GM21447 (cell line): ENCODE measurements around the gene TANGO2.

Experiments used
- ATAC-seq: cut with Tn5 transposase; IDR thresholded peaks from one replicate; pipeline ENCODE4 v1.9.1; 2021; ENCODE audit not compliant: unreplicated experiment

Gene TANGO2

DNA sequence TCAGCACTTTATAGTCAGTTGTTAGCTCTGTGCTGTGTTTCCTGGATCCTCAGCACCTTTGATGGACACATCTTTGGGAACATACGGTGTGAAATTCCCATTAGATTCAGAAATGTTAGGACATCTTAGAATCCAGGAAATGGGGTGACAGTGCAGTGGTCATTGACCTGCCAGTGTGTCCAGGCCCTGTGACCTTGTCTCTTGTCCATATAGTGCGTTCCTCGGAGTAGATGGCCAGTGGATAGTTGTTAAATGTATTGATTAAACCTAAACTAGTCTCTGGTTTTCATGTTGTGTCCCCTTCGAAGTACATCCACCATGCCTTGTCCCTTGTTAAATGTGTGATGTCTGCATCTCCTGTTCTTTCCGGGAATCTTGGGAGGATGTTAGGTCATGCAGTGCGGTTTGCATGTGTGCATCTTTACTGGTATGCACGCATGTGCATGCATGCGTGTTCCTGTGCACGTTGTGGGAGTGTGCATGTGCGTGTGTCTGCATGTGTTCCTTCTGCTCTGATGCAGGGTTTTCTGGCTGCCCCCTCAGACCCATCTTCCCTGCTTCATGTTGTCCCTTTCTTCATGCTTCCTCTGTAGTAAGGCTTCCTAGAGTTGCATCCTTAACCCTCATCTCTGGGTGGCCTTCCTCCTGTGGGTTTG, 63.1 kb downstream of the TANGO2 start:
- no peak for ATAC-seq

DNA sequence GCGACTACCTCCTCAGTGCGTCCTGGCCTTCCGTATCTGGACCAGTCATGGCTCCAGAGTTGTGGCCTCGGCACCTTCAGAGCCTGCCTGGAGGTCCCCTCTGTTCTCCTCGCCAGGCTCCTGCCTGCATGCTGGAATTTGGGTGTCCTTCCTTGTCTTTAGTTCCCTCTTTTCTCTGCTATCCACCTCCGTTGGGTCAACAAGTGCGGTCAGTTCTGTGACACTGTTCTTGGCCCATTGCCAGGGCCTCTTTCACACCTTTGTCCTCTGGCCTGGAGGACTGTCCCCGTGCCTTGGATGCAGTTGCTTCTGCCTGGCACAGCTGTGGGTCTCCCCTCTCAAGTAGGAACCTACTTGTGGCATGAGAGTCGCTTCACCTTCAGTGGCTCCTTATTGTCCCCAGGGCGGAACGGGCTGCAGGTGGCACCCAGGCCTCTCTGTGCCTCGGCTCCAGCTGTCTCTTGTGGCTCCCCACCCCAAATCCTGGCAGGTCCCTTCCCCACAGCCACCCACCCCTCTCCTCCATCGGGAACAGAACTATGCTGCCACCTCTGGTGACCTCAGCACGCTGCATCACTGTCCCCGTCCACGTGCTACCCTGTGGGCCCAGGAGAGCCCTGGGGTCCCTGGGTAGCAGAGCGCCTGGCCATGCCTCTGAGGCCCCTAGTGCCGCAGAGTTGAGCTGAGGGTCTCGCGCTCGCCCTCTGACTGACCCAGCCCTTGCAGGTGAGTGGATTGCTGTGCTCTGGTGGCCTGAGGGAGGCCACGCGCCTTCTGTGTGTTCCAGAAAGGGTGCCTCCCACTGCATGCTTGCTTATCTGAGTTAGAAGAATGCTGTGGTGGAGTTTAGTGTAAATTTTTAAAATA, 63.9 kb downstream of the TANGO2 start:
- ATAC-seq: no peak

DNA sequence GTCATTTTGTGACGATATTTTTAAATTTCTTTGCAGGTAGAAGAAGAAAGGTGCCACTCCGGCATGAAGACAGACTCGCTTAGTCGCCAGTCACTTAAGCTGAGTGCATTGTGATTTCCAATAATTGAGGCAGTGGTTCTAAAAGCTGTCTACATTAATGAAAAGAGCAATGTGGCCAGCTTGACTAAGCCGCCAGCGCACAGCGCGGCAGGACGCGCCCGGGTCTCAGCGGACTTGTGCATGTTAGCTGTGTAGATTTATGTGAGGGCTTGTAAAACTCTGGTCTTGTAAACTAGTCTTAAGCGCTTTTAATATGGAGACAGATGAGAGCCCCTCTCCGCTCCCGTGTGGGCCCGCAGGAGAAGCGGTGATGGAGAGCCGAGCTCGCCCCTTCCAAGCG, 64.7 kb downstream of the TANGO2 start:
- ATAC-seq: no peak

DNA sequence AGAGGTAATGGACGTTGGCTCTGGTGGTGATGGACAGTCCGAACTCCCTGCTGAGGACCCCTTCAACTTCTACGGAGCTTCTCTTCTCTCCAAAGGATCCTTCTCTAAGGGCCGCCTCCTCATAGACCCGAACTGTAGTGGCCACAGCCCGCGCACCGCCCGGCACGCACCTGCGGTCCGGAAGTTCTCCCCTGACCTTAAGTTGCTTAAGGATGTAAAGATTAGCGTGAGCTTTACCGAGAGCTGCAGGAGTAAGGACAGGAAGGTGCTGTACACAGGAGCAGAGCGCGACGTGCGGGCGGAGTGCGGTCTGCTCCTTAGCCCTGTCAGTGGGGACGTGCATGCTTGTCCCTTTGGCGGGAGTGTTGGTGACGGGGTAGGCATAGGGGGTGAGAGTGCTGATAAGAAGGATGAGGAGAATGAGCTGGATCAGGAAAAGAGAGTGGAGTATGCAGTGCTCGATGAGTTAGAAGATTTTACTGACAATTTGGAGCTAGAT, 65.2 kb downstream of the TANGO2 start:
- no peak for ATAC-seq

DNA sequence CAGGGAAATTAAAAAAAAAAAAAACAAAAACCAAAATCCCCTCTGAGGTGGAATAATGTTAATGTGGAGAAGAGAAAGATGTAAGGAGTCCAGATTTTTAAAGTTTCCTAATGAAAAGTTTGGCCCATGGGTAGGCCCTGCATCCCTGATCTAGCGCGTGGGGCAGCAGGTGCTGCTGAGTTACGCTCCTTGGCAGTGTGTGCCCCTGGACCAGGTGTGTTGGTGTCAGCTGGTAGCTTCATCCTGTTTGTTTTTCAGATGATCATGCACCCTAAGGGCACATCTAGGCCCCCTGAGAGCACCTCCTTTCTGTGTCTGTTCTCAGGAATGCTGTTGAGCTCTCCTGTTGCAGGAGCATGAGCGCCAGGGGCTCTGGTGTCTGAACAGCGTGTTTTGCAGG, 65.9 kb downstream of the TANGO2 start:
- ATAC-seq: no peak

DNA sequence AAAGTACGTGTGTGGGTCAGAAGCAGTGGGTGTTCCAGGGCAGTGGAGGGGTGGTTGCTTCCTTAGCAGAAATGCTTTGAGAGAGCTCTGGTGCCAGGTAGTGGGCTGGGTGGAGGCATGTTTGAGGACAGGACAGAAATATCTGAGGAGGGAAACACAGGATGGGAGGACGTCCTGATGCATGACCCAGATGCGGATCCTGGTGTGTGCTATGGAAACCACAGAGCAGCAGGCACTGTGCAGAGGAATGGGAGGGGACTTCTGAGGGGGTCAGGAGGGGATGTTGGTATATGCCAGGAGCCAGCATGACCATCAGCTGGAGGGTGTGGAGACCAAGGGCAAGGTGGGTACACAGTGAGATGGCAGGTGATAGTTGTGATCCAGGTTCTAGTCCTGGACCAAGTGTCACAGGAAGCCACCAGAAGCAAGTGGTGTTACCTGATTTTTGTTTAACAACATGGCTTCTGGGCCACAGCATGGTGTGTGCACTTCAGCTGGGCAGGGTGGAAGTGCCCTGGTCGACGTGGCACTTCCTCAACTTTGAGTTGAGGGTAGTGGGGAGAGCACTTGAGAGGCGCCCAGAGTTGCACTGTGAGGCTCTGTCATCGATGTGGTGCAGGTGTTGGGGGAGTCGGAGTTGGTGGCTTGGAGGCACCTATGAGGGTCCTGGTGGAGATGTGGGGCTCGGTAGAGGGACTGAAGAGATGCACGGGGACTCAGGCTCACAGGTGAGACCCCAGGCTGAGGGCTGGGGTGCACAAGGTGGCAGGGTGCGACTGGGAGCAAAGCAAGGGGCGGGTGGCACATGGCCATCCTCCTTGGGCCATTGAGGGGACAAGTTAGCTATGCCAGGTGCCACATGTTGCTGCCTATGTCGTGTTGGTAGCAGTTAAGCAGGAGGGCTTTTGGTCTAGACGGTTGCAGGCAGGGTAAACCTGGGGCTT, 66.7 kb downstream of the TANGO2 start:
- no peak for ATAC-seq

DNA sequence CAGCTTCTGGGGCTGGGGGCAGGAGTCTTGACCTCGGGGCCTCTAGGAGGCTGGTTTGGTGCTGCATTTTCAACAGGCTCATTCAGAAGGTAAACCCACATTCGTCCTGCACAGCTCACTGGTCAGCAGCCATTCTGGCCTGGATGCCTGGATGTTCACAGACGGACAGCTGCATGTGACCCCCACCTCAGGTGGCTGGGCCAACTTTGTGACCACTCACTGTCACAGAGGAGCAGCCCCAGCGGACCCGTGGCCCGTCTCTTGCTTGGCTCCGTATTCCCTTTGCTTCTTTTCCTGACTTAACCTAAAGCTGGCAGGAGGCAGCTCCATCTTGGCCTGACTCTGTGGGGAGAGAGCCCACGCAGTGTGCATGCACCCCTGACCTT, 67.3 kb downstream of the TANGO2 start:
- ATAC-seq: no peak

DNA sequence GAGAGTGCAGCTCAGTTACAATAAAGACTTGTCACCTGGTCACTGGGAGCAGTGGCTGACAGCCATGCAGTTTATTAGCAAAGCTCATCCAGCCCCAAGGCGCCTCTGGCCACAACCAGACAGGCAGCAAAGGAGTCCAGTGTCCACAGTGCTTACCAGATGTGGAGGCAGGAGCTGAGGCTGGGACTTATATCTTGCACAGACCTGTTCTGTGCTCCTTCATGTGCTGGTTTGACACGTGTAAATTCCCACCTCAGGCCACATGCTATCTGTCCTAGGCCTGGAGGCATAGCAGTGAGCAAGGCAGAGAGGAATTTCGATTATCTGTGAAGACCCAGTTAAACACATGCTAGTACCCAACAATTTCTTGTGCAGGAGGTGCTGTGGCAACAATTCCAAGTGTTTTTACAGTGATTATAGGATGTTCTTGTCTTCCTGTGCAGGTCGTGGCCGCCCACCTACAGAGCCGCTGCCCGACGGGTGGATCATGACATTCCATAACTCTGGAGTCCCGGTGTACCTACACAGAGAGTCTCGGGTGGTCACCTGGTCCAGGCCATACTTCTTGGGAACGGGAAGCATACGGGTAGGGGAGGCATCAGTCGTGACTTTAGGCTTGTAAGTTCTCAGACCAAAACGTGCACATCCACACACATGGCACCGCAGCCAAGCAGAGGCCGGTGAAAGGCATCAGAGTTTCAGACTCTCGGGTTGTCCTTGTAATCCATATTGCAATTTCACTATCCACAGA, 68.5 kb downstream of the TANGO2 start:
- no peak for ATAC-seq

DNA sequence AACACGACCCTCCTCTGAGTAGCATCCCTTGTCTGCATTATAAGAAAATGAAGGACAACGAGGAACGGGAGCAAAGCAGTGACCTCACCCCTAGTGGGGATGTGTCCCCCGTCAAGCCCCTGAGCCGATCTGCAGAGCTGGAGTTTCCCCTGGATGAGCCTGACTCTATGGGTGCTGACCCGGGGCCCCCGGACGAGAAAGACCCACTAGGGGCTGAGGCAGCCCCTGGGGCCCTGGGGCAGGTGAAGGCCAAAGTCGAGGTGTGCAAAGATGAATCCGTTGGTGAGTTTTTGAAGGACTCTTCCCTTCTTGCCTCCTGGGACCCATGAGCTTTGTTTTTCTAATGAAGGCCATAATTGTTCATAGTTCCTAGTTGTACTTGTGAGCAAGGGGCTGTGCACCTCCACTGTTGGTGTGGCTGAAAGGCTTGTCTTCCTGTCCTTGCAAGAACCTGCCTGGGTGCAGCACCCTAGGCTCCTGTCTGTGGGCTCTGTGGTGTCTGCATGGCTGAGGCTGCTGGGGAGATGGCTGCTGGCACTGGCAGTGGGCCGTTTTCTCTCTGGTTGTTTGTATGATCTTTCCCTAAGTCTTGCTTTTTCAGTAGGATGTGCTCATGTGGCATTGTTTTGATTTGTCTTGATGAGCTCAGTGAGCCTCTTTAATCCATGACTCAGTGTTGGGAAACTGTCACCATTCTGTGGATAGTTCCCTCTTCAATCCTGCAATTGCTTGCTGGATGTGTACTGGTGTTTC, 69.2 kb downstream of the TANGO2 start:
- ATAC-seq: no peak

DNA sequence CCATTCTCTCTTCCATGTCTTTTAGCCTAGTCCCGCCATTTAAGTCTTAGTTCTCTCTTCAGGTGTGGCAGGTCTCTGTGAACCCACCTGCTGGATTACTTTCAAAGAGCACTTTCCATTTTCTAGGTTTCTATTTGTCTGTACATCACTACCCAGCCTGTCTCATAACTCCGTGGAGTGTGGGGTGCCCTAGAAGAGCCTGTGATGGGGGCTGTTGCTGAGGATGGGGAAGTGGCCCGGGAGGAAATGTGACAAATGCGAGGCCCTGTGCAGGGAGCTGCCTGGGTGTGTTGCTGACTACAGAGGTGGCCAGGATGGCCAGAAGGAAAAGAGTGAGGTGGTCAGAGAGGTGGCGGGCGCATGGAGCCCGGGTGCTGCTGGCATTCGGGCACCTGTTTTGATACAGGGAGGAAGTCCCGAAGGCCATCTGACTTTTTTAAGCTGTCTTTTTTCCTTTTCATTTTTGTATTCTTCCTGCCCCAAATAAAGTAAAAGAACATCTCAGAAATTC, 69.9 kb downstream of the TANGO2 start:
- ATAC-seq: no peak

DNA sequence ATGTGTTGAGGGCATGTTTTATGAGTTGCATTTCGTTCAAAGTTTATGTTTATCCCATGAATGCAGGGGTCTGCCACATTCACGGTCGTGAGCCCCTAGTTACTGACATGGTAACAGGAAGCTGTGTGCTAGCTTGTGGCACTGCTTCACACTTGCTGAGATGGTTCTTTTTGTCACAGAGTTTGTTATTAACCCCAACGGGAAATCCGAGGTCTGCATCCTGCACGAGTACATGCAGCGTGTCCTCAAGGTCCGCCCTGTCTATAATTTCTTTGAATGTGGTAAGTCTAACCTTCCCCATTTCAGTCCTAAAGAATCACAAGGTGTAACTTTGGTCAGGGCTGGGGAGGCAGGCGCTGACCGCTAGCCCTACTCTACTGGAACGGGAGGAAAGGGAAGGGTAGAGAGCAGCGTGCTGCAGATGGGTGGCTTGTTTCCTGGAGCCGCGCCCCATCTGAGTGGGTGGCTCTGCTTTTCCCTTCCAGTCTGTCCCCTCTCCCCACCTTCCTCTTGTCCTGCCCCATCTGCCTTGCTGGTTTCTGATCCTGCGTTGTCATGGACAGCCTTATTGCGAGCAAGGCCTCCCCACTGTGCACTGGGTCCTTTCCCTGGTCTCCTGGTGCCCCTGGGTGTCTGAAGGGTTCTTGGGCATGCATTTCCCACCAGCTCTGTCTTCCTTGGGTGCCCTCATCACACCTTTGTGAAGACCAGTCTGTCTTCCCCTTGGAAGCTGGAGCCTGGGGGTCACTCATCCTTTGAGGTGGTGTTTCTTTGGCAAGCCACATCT, 71.0 kb downstream of the TANGO2 start:
- ATAC-seq: no peak

DNA sequence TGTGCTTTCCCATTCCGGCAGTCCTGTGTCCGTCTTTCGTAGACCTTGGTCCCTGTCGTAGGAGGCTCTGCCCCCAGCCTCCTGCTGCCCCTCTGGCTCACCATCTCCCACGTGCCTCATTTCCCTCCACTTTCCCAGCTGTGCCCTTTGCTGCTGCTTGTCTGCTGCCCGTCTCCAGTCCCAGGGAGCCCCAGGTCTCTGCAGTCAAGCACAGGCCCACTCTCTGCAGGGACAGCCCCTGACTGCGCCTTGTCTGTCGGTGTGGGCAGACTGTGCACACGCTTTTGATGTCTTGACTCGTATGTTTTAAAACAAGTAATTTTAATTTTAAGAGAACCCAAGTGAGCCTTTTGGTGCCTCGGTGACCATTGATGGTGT, 71.6 kb downstream of the TANGO2 start:
- no peak for ATAC-seq

DNA sequence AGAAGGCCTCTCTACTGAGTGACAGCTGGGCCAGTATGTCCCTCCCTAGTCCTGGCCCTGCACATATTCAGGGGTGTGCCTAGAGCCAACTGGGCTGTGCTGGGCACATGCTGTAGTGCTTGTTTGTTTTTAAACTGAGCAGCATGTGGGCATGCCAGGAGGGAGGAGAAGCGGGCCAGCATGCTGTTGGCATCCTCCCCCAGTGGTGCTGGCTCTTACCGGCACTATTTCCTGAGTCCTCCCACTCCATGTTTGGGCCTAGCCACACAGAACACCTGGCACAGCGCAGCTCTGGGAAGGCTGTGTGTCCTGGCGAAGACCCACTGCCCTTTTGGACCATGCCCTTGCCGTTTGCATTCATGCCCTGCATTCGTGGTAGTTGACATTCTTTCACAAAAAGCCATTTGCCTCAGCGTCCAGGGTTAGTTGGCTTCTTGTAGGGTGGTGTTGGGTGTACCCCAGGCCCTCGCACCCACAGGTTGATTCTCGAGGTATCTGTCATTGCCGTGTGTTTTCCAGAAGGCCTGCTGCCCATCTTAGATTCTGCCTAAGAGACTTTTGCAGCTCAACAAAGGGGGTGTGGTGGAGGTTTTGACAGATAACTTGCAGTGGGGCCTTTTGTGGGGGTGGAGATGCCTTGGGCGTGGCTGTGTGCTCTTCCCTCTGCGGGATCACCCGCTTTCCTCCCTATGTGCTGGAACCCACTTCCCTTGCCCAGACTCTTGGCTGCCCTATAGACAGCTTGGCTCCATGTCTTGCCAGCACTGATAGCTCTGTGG, 72.7 kb downstream of the TANGO2 start:
- no peak for ATAC-seq

DNA sequence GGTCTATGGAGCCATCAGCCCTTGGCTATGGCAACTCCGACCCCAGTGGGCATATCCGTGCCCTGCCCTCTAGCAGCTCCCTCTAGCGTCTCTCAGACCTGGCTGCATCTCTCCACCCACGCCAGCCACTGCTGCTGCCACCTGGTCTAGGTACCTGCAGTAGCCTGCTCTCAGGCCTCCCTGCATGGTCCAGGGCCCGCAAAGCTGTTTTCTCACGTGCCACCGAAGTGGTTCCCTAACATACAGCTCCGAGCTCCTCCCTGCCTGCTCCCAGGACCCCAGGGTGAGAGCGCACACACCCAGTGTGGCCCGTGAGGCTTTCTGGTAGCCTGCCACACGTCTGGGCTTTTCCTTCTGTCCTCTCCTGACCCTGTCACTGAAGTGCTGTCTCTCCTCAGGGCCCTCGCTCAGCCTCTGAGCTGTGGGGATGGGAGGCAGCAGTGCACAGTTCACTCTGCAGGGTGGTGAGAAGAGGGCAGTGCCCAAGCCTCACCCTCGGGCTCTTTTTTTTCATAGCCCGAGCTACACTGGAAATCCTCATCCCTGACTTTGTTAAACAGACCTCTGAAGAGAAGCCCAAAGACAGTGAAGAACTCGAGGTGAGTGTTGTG, 73.4 kb downstream of the TANGO2 start:
- no peak for ATAC-seq

DNA sequence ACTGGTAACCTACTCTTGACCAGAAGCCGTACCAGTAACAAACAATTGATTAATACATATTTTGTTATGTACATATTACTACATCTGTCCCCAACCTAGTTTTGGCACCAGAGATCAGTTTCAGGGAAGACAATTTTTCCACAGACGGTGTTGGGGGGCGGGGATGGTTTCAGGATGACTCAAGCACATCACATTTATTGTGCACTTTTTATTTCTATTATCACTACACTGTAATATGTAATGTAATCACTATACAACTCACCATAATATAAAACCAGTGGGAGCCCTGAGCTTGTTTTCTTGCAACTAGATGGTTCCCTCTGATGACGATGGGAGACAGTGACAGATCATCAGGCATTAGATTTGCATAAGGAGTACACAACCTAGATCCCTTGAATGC, 74.6 kb downstream of the TANGO2 start:
- no peak for ATAC-seq

DNA sequence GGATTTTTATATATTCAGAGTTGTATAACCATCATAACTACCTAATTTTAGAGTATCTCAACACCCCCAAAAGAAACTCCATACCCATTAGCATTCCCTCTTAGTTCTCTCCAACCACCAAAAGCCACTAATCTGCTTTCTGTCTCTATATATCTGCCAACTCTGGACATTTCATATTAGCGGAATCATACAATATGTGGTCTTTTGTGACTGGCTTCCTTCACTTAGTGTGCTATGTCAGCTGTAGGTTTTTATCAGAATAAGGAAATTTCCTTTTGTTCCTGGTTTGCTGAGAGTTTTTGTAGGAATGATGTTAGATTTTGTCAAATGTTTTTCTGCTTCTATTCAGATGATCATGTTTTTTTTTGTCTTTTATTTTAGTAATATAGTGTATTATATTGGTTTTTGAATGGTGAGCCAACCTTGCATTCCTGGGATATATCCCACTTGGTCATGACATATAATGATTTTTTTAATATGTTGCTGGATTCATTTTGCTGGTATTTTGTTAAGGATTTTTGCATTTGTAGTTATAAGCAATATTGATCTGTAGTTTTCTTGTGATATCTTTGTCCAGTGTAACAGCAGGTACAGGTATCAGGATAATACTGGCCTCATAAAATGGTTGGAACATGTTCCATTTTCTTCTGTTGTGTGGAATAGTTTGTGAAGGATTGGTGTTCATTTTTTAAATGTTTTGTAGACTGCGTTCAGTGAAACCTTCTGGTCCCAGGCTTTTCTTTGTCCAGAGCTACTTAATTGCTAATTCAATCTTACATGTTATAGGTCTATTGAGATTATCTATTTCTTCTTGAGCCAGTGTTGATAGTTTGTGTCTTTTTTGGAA, 75.9 kb downstream of the TANGO2 start:
- ATAC-seq: no peak
